ENCODE measurements around the gene SNF8.

SNF8 gene

DNA sequence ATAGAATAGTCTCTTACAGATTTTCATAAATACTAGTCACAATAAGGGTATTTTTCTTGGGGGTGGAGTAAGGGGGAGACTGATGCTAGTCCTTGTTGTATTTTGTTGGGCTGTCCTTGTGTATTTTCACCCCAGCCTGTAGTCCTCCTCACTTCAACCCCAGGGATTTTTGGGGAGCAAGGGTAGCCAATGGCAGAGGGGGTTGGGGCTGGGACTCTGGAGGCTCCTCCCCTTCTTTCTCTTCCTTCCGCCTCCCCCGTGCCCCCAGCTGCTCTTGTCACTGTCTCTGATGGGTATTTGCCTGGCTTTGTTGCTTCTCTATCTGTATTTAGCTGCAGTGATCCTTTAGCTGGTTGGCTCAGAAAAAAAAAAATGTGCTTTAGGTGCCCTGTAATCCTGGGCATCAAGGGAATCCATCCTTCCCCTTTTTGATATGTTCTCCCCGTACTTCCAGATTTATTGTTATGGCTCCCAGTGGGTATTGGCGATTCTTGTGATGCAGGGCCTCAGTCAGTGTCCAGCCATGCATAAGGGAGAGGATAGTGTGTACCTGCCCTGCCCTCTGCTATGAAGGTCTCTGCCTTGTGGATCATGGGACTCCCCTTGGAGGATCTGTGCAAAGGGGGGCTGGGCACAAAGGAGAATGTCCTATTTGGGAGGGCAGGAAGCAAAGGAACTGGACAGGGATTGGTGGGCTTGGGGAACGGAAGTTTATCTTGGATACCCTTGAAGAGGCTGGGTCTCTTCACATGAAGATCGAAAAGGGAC is 16.5 kb downstream of the SNF8 start:
- TF ChIP-seq, protein P1, sequence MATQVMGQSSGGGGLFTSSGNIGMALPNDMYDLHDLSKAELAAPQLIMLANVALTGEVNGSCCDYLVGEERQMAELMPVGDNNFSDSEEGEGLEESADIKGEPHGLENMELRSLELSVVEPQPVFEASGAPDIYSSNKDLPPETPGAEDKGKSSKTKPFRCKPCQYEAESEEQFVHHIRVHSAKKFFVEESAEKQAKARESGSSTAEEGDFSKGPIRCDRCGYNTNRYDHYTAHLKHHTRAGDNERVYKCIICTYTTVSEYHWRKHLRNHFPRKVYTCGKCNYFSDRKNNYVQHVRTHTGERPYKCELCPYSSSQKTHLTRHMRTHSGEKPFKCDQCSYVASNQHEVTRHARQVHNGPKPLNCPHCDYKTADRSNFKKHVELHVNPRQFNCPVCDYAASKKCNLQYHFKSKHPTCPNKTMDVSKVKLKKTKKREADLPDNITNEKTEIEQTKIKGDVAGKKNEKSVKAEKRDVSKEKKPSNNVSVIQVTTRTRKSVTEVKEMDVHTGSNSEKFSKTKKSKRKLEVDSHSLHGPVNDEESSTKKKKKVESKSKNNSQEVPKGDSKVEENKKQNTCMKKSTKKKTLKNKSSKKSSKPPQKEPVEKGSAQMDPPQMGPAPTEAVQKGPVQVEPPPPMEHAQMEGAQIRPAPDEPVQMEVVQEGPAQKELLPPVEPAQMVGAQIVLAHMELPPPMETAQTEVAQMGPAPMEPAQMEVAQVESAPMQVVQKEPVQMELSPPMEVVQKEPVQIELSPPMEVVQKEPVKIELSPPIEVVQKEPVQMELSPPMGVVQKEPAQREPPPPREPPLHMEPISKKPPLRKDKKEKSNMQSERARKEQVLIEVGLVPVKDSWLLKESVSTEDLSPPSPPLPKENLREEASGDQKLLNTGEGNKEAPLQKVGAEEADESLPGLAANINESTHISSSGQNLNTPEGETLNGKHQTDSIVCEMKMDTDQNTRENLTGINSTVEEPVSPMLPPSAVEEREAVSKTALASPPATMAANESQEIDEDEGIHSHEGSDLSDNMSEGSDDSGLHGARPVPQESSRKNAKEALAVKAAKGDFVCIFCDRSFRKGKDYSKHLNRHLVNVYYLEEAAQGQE (IDR thresholded peaks at IDR 0.05; ENCODE audit: insufficient read depth in 1 of 2, low read depth in 2 of 2, low read length in 2 of 2) = no peak
- TF ChIP-seq POLR2AphosphoS5 (IDR thresholded peaks at IDR 0.05; ENCODE audit: low read depth, low read length) = no peak

DNA sequence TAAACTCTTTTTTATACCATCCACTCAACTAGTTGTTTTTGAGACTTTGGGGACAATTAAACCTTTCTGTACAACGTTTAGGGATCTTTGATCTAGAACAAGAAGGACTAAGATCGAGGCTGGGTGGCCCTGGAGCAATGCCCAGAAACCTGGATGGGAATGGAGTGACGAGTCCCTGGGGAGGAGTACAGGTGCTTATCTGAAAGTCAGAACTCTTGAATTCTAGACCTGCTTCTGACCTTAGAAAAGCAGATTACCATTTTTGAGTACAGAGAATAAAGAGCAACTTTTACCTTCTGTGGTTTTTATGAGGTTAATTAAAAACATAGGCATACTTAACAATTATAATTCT is 18.7 kb downstream of the SNF8 start:
- TF ChIP-seq SIN3A (IDR thresholded peaks at IDR 0.05; ENCODE audit: borderline replicate concordance, insufficient read depth, low read length) (no peak), TAF1 (IDR thresholded peaks at IDR 0.05; ENCODE audit: borderline replicate concordance, insufficient read depth, low read length) (no peak), POLR2AphosphoS5 (IDR thresholded peaks at IDR 0.05; ENCODE audit: low read depth, low read length) (no peak)
- TF ChIP-seq, protein P1 (IDR thresholded peaks at IDR 0.05; ENCODE audit: insufficient read depth in 1 of 2, low read depth in 2 of 2, low read length in 2 of 2) = no peak

DNA sequence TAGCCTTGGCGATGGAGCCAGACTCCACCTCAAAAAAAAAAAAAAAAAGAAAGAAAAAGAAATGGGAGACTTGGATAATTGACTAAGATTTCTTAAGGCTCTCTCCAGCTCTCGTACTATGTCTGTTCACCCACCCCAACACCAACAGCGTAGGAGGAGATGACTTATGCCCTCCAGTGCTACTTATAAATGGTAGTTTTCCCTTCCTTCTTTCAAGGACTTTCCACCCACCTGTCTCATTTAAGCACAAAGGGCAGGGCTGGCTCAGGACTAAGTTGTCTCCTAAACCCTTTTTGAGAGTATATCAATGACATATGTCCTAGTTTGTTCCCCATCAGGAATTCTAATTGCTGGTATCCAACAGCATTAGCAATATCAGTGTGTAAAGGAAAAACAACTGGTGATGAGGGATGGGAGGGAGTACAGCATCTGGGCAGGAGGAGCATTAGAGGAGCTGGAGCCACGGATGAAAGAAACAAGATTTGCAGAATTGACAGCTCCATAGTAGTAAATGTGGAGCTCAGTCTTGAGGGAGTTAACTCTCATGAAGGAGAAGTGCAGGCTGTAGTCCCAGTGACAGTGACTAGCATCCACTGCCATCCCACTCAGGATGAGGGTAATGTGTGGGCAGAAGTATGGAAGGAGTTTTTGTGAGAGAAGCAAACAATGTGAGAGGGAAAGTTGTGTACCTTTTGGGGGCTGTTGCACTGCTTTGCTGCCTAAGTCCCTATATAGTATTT is 19.2 kb downstream of the SNF8 start:
- no peak for TF ChIP-seq POLR2AphosphoS5 (IDR thresholded peaks at IDR 0.05; ENCODE audit: low read depth, low read length)
- TF ChIP-seq FOXP2 (optimal IDR thresholded peaks at IDR 0.05; ENCODE audit: borderline replicate concordance, extremely low read depth, extremely low read length, insufficient read depth) = no peak
- TF ChIP-seq, protein P1 (IDR thresholded peaks at IDR 0.05; ENCODE audit: insufficient read depth in 1 of 2, low read depth in 2 of 2, low read length in 2 of 2) = no peak
- no peak for TF ChIP-seq TAF1 (IDR thresholded peaks at IDR 0.05; ENCODE audit: borderline replicate concordance, insufficient read depth, low read length)
- no peak for TF ChIP-seq SIN3A (IDR thresholded peaks at IDR 0.05; ENCODE audit: borderline replicate concordance, insufficient read depth, low read length)

DNA sequence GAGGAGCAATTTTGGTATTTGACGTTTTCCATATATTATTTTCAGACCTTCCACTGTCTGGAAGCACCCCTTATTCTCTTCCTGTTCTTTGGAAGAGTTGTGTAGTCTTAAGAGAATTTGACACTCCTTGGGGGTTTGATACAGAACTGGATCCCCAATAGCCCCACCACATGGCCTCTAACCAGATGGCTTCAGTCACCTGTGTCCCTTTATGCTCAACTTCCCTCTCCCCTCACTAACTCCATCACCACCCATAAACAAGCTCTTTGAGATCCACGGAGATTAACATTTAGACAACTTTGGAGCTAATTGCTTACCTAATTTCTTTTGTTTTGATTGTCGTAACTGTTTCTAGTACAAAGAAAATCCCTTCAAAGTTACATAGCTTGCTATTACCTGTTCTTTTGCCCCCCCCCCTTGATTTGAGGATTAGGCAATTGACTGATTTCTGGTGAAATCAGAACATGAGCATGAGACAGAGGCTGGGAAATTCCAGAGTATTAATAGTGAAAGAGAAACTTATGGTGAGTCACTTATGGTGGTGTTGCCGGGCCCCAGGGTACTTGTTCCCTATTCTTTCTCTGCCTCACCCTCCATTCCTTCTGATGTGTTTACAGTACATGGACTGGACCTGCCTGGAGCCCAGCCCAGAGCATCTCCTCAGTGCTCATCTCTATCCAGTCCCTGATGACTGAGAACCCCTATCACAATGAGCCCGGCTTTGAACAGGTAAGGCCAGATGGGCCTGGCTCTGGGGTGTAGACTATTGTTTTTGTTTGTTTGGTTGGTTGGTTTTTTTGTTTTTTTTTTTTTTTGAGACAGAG is 29.0 kb downstream of the SNF8 start:
- TF ChIP-seq SIN3A (IDR thresholded peaks at IDR 0.05; ENCODE audit: borderline replicate concordance, insufficient read depth, low read length) (no peak), FOXP2 (optimal IDR thresholded peaks at IDR 0.05; ENCODE audit: borderline replicate concordance, extremely low read depth, extremely low read length, insufficient read depth) (no peak), TAF1 (IDR thresholded peaks at IDR 0.05; ENCODE audit: borderline replicate concordance, insufficient read depth, low read length) (no peak)
- TF ChIP-seq, protein P1 (IDR thresholded peaks at IDR 0.05; ENCODE audit: insufficient read depth in 1 of 2, low read depth in 2 of 2, low read length in 2 of 2) = no peak
